Small intestine (tissue), 7 donors: ENCODE results near the gene DEF6. TPM values are rescaled to one million over a fixed set of nuclear protein-coding genes. Genes with fewer than 3 reads are reported as not detected.
"Not testable (repeated sequence)": the region's sequence is repeated elsewhere in the genome, so short reads cannot be mapped to it uniquely, and the experiment has no call there.

Experiments used
- DNase-seq, 2 donors: peaks; one replicate each; pipeline versions ENCODE4 v3.0.0 to v3.0.0-alpha.2; 2013
- FAIRE-seq: peaks from 2 replicates; lab custom pipeline; 2012; peaks lifted over from hg19 to GRCh38; lab: Jason Lieb, UNC
- H3K27ac ChIP-seq, 3 donors: one replicate each; pipeline ENCODE4 v1.5.1; 2013; ENCODE audit warnings: low read length in 2 of 3, mild to moderate bottlenecking in 2 of 3, control low read depth in 1 of 3, inconsistent platforms in 1 of 3, low read depth in 1 of 3, moderate library complexity in 1 of 3
- H3K27me3 ChIP-seq, 3 donors: one replicate each; pipeline ENCODE4 v1.6.1; 2013; ENCODE audit warnings: low read length in 3 of 3, inconsistent platforms in 1 of 3; ENCODE audit not compliant: control insufficient read depth in 3 of 3, insufficient read depth in 3 of 3
- H3K36me3 ChIP-seq, 3 donors: one replicate each; pipeline ENCODE4 v1.6.1; 2013; ENCODE audit warnings: low read length in 3 of 3, inconsistent platforms in 1 of 3, low read depth in 1 of 3, mild to moderate bottlenecking in 1 of 3, moderate library complexity in 1 of 3; ENCODE audit not compliant: control insufficient read depth in 3 of 3, insufficient read depth in 2 of 3
- H3K4me1 ChIP-seq, 3 donors: one replicate each; pipeline ENCODE4 v1.6.1; 2013; ENCODE audit warnings: low read length in 2 of 3, inconsistent platforms in 1 of 3, low read depth in 1 of 3, mild to moderate bottlenecking in 1 of 3, moderate library complexity in 1 of 3; ENCODE audit not compliant: control insufficient read depth in 3 of 3, insufficient read depth in 2 of 3
- H3K4me3 ChIP-seq, 3 donors: one replicate each; pipeline ENCODE4 v1.5.1; 2013; ENCODE audit warnings: low read length in 3 of 3, control low read depth in 1 of 3, inconsistent platforms in 1 of 3, low read depth in 1 of 3, mild to moderate bottlenecking in 1 of 3, moderate library complexity in 1 of 3
- H3K9me3 ChIP-seq, 2 donors: one replicate each; pipeline ENCODE4 v1.6.1; 2013; ENCODE audit warnings: low read depth in 1 of 2, low read length in 1 of 2; ENCODE audit not compliant: control insufficient read depth in 2 of 2, insufficient read depth in 1 of 2
- WGBS, 3 donors: extraction: QIAGEN DNeasy Blood & Tissue Kit; methylation state at CpG; one replicate each; pipeline ENCODE4 v1.1.7; 2013; 5-methylcytosine and 5-hydroxymethylcytosine counted together
- polyA plus RNA-seq, 4 donors: library from polyadenylated mRNA; stranded (reverse) in 3 of 4; unstranded in 1 of 4; fragments of 200-250 nt in 3 of 4; fragments of 120-200 nt in 1 of 4; gene quantifications; one replicate each; pipeline versions ENCODE4 v1.2.1 to v1.2.3, GENCODE V29; 2013
- donor health status: healthy with polysubstance abuse.
- donor health status: control.
- donor health status: control.
- donor health status: Bipolar disorder and iron deficiency.
- donor health status: healthy.

The DEF6 gene
- polyA plus RNA-seq, 4 donors, result 4.7 to 16.2 (median 12.3) TPM

DNA sequence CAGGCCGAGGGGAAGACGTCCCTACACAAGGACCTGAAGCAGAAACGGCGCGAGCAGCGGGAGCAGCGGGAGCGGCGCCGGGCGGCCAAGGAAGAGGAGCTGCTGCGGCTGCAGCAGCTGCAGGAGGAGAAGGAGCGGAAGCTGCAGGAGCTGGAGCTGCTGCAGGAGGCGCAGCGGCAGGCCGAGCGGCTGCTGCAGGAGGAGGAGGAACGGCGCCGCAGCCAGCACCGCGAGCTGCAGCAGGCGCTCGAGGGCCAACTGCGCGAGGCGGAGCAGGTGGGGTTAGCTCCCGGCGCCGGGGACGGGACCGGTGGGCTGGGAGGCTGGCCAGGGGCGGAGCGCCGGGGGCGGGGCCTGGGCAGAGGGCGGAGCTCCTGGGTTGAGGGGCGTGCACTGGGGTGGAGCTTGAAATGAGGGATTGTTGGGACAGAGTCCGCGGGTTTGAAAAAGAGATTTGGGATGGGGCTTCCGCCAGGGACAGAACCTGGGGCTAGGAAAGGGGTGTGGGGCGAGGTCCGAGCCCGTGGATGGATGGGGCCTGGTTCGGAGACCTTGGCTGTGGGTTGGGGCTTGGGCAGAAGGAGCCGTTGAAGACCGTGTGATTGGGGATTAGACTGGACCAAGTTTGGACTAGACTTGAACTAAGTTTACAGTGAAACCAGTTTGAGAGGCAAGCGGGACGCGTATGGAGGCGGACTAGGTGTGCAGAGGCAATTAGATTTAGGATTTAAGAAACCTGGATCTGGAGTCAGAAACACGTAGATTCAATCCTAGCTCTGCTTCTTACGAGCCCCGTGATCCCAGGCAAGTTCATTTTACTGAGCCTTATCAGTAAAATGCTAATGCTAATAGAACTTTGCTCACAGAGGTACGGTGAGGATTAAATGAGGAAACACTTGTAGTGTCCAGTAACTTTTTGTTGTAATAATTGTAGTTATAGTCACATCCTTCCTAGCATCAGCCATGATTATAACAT, 20.9 kb downstream of the DEF6 start:
- peaks cover 0 to 16% (median 3%) of the 10 kb centered on the region in 3 donors for H3K4me1 ChIP-seq
- no peaks in the 10 kb centered on the region for H3K9me3 ChIP-seq
- 18 to 33% (median 27%) methylated on average over 42 to 55 of the region's 55 CpGs for WGBS, 3 donors
- H3K27me3 ChIP-seq, result no peaks in the 10 kb centered on the region
- H3K36me3 ChIP-seq, result peaks cover 0 to 17% (median 2%) of the 10 kb centered on the region in 3 donors
- peak overlapping the region in 2 of 3 donors; percentile 86 to 92 for H3K27ac ChIP-seq
- FAIRE-seq, result no peak
- DNase-seq, result peak; percentile 89 to 95
- H3K4me3 ChIP-seq, result peak overlapping the region in 2 of 3 donors; percentile 52 to 60

DNA sequence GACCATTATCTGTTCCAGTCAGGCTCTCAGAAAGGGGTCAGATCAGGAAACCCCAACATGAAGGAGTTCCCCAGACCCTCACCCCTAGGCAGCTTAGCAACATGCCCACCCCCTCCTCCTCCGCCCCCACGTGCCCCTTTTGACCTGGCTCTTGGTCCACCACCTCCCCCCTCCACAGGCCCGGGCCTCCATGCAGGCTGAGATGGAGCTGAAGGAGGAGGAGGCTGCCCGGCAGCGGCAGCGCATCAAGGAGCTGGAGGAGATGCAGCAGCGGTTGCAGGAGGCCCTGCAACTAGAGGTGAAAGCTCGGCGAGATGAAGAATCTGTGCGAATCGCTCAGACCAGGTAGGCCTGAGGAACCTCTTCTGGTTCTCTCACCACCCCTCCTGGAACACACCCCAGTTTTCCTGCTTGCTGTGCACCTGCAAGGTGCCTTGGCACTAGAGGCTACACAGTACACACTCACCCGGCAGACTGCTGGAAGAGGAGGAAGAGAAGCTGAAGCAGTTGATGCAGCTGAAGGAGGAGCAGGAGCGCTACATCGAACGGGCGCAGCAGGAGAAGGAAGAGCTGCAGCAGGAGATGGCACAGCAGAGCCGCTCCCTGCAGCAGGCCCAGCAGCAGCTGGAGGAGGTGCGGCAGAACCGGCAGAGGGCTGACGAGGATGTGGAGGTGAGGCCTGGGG, 21.9 kb downstream of the DEF6 start:
- WGBS, 3 donors, result 25 to 71% (median 38%) methylated on average over 19 to 20 of the region's 20 CpGs
- peaks cover 0 to 16% (median 3%) of the 10 kb centered on the region in 3 donors for H3K4me1 ChIP-seq
- no peak for FAIRE-seq
- H3K27me3 ChIP-seq, result no peaks in the 10 kb centered on the region
- no peak overlapping the region for H3K4me3 ChIP-seq
- no peaks in the 10 kb centered on the region for H3K9me3 ChIP-seq
- peak in 1 of 2 donors; percentile 55 for DNase-seq
- H3K27ac ChIP-seq, result peak overlapping the region in 2 of 3 donors; percentile 25 to 60
- peaks cover 0 to 17% (median 2%) of the 10 kb centered on the region in 3 donors for H3K36me3 ChIP-seq

DNA sequence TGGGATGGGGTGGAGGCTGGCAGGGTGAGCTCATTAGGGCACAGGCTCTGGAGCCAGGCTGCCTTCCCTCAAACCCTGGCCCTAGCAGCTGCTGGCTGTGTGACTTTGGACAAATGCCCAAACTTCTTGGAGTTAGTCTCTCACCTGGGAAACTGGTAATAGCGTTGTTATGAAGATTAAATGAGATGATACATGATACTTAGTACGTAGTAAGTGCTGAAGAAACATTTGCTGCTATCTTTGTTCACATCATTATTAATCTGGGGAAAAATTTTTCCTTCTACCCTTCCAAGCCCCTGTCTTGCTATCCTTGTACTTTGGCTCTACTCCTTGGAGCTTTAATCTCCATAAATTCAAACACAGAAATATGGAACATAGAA, 22.4 kb downstream of the DEF6 start:
- no peak for DNase-seq
- H3K27me3 ChIP-seq, result no peaks in the 10 kb centered on the region
- H3K4me3 ChIP-seq, result no peak overlapping the region
- no peaks in the 10 kb centered on the region for H3K9me3 ChIP-seq
- H3K27ac ChIP-seq, result no peak overlapping the region
- 22 to 71% (median 57%) methylated on average over 2 of the region's 2 CpGs for WGBS, 3 donors
- peaks cover 0 to 17% (median 2%) of the 10 kb centered on the region in 3 donors for H3K36me3 ChIP-seq
- H3K4me1 ChIP-seq, result peaks cover 0 to 16% (median 3%) of the 10 kb centered on the region in 3 donors
- no peak for FAIRE-seq

DNA sequence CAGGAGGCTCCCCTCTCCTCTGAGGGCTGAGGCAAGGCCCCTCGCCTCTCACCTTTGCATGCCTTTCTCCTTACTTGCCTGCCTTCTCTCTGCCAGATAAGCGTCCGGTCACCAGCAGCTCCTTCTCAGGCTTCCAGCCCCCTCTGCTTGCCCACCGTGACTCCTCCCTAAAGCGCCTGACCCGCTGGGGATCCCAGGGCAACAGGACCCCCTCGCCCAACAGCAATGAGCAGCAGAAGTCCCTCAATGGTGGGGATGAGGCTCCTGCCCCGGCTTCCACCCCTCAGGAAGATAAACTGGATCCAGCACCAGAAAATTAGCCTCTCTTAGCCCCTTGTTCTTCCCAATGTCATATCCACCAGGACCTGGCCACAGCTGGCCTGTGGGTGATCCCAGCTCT, 23.5 kb downstream of the DEF6 start:
- no peaks in the 10 kb centered on the region for H3K27me3 ChIP-seq
- H3K4me1 ChIP-seq, result peaks cover 0 to 16% (median 3%) of the 10 kb centered on the region in 3 donors
- peaks cover 0 to 17% (median 2%) of the 10 kb centered on the region in 3 donors for H3K36me3 ChIP-seq
- no peaks in the 10 kb centered on the region for H3K9me3 ChIP-seq
- H3K27ac ChIP-seq, result no peak overlapping the region
- no peak for FAIRE-seq
- DNase-seq, result no peak
- H3K4me3 ChIP-seq, result no peak overlapping the region
- 92 to 97% (median 96%) methylated on average over 8 of the region's 8 CpGs for WGBS, 3 donors

DNA sequence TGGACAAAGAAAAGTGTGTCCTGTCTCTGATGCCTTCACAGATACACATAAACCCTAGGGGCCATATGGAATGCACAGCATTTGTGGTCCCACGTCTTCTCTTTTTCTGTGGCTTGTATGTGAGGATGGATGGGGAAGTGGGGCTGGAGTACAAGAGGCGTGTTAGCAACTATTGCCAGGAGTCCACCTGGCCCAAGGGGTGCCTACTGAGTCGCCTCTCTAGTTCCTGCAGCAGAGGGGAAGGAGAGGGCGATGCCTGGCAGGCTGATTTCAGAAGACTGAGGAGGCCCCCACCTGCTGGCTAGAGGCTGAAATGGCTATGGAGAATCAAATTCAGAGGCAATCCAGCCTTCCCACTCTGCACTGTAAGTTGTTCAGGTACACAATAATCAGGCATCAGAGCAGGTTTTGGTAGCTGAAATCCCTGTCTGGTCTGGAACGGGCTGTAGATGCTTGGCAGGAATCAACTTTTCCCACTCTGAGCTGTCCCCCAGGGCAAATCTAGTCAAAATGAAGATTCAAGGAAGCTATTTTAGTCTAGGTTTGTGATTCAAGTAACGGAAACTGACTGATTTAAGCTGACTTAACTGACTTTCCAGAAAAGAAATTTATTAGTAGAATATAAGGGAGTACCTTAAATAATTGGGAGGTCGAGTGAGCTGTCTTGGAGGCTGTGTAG, 29.9 kb downstream of the DEF6 start:
- WGBS, 3 donors, result 25 to 43% (median 36%) methylated on average over 7 of the region's 7 CpGs
- Histone ChIP-seq H3K27ac (peak overlapping the region in 1 of 3 donors; percentile 11), H3K4me3 (no peak overlapping the region), H3K27me3 (no peaks in the 10 kb centered on the region), H3K36me3 (no peaks in the 10 kb centered on the region), H3K9me3 (peaks cover 0 to 13% of the 10 kb centered on the region in 2 donors), H3K4me1 (peaks cover 0 to 2% (median 0%) of the 10 kb centered on the region in 3 donors)
- DNase-seq (peak; percentile 74 to 75), FAIRE-seq (no peak)

DNA sequence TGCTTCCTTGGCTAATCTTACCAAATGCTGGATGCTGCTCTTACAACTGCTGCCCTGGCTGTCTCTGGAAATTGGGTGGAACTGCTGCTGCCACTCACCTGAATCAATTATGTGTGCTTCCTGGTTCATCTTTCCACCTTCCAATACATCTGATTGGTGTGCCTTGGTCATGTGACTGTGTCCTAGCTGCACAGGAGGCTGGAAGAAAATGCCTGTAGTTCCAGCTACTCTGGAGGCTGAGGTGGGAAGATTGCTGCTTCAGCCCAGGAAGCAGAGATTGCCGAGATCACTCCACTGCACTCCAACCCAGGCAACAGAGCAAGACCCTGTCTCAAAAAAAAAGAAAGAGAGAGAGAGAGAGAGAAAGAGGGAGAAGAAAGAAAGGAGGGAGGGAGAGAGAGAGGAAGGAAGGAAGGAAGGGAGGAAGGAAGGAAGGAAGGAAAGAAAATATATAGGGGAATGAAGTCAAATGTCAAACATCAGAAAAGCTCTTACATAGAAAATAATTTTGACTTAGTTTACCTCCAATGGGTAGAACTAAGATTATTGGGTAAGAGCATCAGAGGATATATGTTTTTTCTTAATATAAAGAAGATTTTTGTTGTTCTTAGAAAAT, 30.6 kb downstream of the DEF6 start:
- Histone ChIP-seq H3K27ac (no peak overlapping the region), H3K27me3 (no peaks in the 10 kb centered on the region), H3K4me3 (no peak overlapping the region), H3K4me1 (peaks cover 0 to 2% (median 0%) of the 10 kb centered on the region in 3 donors), H3K36me3 (no peaks in the 10 kb centered on the region), H3K9me3 (peaks cover 0 to 13% of the 10 kb centered on the region in 2 donors)
- 93 to 98% (median 95%) methylated on average over 1 of the region's 1 CpG for WGBS, 3 donors
- FAIRE-seq, result no peak
- peak in 1 of 2 donors; percentile 22 for DNase-seq

DNA sequence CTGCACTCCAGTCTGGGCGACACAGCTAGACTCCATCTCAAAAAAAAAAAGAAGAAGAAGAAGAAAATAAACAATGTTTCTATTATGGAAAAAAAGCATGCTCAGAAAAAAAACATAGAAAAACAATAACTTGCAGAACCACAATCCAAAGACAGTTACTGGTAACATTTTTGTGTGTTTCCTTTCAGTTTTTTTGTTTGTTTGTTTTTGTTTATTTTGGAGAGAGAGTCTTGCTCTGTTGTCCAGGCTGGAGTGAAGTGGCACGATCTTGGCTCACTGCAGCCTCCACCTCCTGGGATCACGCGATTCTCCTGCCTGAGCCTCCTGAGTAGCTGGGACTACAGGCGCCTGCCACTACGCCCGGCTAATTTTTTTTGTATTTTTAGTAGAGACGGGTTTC, 31.3 kb downstream of the DEF6 start:
- not testable (repeated sequence) for H3K36me3 ChIP-seq, FAIRE-seq, H3K4me1 ChIP-seq, H3K27me3 ChIP-seq, H3K4me3 ChIP-seq, DNase-seq, H3K27ac ChIP-seq
- 94 to 96% (median 95%) methylated on average over 8 of the region's 8 CpGs for WGBS, 3 donors
- peaks cover 0 to 13% of the 10 kb centered on the region in 2 donors for H3K9me3 ChIP-seq
